Brain pericyte (primary cell): ENCODE measurements around the gene C2orf76.
"Not testable (repeated sequence)": the region's sequence is repeated elsewhere in the genome, so short reads cannot be mapped to it uniquely, and the experiment has no call there.

Source experiments
- DNase-seq: peaks from one replicate; pipeline ENCODE4 v3.0.0-alpha.2; 2012; ENCODE audit warnings: low read depth, low spot score

C2orf76 gene

DNA sequence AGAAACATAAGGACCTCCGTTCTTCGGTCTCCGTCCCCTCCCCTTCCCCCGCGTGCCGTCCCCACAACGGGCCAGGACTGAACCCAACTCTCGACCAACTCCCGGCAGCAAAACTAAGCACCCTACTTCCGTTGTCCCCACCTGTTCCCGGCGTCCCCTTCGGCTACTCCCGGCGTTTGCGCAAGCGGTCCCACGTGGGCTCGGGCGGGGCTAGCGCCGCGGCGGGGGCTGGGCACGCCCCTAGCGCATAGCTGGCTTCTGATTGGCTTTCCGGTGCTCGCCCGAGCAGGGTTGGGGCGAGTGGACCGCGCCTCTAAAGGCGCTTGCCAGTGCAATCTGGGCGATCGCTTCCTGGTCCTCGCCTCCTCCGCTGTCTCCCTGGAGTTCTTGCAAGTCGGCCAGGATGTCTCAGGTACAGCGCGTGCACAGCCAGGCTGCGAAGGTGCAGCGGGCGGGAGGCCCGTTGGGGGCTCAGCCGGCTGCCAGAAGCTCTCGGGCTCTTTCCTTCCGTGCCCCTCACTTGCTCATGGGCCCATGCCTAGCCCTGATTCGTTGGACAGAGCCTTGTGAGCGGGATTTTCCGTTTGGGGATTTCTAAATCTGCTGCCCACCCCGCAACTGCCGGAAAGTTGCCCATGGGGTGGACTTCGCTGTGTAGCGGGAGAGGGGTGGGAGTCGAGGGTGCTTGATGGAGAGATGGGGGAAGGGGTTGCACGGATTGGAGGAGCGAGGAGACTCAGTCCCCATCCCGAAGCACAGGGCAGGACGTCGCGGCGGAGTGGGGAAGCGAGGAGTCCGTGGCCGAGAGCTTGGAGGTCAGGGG lies at the start of gene C2orf76, which contains the start of gene DBI:
Gene C2orf76 (minus strand): TSS at position 186 of the 823 bp plus-strand sequence. CDS start 26,875 bp downstream, outside the sequence.
Gene DBI (plus strand): TSS at position 329 of the 823 bp plus-strand sequence. CDS start 75 bp downstream, at position 404.
- peak; percentile 83 for DNase-seq

DNA sequence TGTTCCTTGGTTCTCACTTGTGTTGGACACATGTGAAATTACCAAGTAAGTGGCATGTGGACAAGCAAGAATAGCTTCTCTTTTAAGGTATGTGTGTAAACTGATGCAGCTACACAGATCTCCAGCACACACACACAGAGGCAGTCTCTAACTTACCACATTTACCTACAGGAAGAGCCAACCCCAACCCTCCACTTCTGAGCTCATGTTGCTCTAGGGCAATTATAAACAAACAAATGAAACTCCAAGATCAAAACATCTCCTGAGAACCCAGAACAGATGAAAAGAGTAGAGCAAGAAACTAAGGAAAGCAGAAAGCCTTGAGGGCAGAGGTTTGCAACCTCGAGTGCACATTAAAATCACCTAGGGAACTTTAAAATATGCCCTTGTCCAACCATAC lies 49.0 kb upstream of the C2orf76 start:
- no peak for DNase-seq

DNA sequence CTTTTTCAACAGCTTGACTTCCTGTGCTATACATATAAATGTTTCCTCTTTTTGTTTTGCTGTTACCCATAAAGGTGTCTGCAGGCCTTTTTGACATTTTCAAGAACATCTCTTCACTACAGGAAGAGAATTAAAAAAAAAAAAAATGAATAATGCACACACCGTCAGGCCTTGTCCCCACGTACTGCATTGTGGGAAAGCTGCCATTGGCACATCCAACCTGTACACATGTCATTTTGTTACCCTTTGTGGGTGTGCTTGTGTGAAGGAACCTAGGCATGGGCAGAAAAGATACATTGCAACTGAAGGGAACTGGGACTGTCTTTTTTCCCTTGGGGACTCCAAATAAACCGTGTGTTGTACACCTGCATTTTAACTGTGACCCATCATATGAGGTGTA lies 48.3 kb upstream of the C2orf76 start:
- no peak for DNase-seq

DNA sequence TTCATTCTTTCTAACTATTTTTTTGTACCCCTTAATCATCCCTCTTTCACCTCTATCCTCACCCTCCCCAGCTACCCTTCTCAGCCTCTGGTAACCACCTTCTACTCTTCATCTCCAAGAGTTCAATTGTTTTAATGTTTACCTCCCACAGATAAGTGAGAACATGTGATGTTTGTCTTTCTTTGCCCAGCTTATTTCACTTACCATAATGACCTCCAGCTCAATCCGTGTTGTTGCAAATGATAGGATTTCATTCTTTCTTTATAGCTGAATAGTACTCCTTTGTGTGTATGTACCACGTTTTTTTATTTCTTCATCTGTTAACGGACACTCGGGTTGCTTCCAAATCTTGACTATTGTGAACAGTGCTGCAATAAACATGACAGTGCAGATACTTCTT lies 42.9 kb upstream of the C2orf76 start:
- no peak for DNase-seq

DNA sequence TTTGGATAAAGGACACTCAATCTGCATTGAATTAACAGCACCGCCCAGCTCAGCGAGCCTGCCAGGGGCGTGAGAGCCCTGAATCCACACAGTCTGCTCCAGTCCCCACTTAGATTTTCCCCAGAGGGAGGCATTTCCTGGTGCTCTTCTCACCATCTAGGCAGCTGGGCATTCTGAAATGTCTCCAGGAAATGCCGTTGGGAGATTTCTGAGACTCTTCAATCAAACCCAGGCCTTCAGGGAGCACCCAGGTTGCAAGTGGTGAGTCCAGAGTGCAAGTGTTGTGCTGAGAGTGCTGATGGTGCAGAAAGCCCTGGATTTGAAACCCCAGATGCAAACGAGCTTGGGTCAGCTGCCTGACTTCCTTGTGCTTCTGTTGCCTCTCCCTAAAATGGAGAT lies 41.6 kb upstream of the C2orf76 start:
- no peak for DNase-seq

DNA sequence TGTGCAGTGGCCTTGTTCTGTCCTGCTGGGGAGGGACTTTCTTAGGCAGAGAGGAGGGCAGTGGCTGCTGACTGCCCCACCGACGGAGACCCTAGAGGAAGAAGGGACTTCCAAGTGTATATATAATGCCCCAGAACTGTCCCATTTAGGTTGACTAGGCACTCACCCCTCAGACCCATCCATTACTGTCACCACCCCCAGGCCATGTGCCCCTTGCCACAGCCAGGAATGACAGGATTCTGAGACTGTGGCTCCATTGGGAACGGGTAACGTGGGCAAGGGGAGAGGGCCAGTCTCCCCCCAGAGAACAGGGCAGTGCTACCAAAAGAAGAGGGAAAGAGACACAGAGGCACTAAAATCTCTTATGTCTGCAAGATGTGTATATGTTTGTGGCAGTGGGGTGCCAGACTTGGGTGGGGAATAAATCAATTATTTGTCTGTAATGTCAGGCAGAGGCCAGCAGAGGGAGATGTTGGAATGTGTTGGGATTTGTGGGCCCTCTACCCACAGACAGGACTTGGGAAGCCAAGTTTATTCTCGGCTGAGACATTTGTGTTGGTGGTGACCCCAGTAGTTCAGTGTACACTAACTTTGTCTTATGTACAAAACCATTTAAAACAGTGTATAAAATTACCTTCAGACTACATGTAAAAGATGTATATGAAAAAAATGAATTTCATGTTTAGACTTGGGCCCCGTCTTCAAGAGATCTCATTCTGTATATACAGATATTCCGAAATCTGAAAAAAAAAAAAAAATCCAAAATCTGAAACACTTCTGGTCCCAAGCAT lies 41.0 kb upstream of the C2orf76 start:
- peak; percentile 20 for DNase-seq

DNA sequence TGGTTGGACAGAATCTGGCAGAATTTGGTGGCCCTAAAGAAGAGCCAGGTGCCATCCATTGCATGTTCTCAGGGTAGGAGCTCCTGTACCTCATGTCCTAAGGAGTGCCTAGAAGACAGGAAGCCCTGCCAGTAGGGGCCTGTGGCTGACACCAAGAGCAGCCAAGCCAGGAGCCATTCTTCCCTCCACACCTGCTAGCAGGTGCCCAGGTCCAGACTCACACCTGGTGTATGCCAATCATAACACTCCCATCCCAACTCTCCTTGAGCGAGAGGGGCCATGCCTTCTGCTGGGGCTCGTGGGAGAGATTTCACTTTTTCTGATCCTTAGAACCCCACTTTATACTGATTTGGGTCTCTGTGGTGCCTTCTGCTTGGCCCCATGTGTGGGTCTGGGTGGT lies 38.5 kb upstream of the C2orf76 start:
- DNase-seq, result no peak

DNA sequence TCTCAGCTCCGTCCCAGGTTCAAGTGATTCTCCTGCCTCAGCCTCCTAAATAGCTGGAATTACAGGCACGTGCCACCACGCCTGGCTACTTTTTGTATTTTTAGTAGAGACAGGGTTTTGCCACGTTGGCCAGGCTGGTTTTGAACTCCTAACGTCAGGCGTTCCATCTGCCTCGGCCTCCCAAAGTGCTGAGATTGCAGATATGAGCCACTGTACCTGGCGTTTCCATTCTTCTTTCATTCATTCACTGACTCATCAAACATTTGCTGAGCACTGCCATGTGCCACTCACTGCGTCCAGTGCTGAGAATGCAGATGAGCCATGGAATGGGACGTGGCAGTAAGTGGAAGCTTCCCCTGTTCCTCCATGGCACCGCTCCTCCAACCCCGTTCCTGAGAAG lies 37.0 kb upstream of the C2orf76 start:
- DNase-seq, result not testable (repeated sequence)

DNA sequence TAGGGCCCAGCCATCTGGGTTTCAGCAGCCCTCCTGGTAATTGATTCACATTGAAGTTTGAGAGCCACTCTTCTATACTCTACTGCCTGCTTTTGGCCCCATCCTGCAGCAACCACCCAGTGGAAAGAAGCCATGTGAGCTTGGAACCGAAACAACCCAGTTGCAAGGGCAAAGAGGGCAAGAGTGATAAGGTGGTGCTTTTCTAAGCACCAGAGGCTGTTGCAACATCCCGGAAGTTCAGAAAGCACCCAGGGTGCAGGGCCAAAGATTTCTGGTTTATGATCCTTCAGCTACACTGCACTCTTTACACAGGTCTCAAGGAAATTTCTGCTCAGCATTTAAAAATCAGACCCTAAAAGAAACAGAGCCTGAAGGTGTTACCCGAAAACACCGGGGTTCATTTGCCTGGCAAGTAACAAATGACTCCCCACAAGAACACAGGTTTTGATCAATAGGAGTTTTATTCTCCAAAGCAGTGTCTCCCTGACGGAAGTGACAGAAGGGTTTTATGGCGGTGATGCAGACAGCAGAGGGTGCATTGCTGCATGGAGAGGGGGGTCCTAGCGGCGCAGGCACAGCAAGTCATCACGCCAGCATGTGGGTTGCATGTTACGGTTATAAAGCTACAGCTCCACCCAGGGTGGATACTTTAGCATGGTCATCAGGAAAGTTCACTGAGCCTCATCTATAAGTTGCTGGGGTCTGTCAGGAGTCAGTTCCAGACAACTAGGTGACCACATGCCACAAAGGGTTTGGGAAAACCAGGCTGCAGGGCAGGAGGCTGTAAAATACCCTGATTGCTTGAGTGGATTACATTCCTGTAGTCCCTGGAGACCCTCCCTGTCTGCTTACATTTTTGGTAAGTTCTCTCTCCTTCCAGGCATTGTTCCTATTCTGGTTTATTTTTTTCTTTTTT lies 36.3 kb upstream of the C2orf76 start:
- DNase-seq, result no peak

DNA sequence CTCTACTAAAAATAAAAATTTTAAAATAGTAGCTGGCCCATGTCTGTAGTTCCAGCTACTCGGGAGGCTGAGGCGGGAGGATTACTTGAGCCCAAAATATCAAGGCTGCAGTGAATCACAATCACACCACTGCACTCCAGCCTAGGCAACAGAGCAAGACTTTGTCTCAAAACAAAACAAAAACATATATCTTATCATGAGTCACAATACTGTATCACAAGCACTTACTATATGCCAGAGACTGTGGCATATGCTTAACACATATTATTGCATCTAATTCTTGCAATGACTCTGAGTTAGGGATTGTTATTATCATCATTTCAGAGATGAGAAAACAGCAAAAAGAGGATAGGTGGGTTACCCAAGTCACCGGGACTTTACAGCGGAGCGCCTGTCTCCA lies 35.5 kb upstream of the C2orf76 start:
- no peak for DNase-seq

DNA sequence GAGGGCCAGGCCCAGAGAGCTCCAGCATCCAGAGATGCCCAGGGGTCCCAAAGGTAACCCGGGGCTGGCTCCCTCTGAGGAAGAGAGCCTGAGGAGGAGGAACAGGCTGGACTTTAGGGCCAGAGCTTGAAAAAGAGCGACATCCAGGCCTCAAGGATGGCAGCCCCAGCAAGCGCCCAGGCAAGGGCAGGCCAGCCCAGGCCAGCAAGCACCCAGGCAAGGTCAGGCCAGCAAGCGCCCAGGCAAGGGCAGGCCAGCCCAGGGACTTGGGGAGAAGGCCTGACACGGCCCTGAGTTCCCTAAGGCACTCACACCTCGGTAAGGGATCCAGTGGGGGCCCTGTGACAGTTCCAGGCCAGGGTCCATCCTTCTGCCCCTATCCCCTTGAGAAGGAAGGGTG lies 30.6 kb upstream of the C2orf76 start:
- DNase-seq, result no peak

DNA sequence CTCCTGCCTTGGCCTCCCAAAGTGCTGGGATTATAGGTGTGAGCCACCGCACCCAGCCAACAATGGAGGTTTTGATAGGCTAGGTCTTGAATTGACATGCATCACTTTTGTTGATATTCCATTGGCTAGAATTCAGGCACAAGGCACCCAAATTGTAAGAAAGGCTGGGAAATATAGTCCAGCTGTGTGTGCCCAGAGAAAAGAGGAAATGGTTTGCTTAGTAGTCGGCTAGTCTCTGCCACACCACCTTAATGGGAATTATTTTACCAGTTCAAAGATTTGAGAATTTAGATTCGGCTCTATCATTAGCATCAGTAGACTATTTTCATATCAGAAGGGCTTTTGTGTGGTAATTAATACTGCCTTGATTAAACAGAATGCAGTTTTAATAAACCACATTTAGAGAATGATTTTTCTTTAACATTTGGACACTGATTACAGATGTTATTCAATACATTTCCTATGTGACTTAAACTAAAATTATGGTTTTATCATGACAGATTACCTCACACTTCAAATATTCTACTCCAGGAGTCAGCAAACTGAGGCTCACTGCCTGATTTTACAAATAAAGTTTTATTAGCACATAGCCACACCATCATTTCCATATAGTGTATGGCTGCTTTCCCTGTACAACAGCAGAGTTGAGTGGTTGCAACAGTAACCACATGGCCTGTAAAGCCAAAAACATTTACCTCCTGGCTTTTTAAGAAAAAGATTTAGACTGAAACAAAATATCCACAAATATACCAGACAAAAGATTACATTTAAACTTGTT lies 27.5 kb upstream of the C2orf76 start:
- no peak for DNase-seq

DNA sequence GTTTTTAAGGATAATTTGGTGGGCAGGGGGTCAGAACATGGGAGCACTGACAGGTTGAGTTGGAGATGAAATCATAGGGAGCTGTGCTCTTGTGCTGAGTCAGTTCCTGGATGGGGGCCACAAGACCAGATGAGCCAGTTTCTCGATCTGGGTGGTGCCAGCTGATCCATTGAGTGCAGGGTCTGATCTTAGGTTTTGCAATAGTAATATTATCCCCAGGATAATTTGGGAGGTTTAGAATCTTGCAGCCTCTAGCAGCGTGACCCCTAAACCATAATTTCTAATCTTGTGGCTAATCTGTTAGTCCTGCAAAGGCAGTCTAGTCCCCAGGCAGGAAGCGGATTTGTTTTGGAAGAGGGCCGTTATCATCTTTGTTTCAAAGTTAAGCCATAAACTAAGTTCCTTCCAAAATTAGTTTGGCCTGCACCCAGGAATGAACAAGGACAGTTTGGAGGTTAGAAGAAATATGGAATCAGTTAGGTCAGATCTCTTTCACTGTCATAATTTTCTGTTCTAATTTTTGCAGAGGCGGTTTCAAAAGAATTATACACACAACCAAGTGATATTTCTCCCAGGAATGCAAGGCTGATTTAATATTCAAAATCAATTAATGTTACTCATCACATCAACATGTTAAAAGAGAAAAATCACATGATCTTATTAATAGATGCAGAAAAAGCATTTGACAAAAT lies 23.1 kb upstream of the C2orf76 start:
- no peak for DNase-seq

DNA sequence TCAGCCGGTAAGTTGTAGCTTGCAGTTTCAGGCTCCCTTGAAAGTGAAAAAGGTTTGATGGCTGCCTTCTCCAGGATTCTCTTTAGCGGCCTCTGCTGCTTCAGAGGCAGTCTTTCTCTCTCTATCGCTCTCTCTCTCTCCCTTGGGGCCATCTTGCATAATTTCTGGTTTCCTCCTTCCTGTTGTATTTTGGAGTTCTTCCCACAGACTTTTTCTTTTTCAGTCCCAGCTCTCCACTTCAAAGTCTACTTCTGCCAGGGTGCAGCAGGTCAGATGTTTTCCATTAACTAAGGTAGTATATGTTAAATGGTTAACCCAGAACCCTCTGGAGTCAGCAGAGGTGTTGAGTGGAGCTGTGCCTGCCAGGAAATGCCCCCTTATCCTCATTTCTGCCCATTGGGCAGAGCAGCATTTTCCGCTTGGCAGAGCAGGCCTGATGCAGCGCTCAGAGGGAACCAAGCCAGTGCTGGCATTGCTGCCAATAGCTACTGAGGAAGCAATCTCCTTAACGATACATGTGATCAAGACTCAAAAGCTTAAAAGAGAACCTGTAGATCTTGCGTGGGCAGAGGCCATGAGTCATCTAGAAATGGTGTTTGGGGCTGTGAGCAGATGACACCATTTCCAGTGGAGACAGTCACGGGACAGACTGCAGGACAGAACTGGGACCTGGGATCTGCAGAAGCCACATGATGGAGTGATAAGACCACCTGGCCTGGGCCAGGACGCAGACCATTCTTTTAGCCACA lies 20.9 kb upstream of the C2orf76 start:
- DNase-seq, result no peak

DNA sequence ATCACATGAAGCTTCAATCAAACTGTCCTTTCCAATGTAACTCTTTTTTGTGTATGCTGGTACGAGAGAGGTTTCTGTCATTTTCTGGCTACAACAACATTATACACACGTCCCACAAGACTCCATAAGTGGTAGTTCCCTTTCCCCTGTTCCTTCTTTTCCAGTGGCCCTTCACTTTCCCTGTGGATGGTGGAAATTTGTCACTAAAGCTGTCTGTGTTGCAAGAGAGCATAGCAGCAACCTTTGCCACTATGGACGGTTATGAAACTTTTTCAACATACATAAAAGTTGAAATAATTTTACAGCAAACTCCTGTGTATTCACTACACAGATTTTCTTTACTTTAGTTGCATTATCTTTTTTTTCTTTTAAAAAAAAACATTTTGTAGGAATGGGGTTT lies 18.8 kb upstream of the C2orf76 start:
- no peak for DNase-seq

DNA sequence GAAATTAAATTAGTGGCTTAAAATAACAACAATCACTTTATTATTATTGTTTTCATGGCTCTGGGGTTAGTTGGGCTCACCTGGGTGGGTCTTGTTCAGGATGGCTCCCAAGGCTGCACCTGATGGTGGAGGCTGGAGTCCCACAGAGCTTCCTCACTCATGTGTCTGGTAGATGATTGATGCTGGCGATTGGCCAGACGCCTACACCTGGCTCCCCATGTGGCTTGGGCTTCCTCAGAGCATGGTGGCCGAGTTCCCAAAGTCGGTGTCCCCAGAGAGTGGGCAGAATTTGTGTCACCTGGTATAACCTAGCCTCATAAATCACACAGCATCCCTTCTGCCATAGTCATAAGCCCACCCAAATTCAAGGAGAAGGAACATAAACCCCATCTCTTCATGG lies 18.3 kb upstream of the C2orf76 start:
- no peak for DNase-seq

DNA sequence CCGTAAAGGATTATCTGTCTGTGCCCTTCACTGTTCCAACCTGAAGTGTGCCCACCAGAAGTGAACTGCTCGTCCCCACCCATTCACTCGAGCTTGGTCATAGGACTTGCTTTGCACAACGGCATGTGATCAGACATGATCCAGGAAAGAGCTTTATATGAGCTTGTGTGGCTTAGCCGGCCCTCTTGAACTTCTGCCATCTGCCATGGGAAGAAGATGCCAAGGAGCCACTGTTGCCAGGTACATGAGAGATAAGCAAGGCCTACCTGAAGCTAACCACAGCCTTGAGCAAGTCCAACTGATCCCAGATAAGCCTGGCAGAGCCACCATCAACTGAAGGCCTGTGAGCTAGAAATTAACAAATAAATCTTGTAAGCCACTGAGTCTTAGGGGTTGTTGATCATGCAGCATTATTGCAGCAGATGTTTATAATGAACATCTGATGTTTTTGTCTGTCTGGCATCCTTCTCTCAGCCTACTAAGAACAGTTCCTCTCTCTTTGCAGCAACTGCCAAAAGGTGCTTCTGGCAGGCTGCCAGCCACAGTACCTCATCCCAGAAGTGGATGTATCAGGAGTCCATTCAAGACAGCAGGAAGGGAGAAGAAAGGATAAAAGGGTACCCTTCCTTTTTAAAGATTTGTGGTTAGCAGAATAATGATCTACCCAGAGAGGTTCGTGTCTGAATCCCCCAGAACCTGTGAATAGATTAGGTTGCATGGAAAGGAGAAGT lies 16.9 kb upstream of the C2orf76 start:
- no peak for DNase-seq

DNA sequence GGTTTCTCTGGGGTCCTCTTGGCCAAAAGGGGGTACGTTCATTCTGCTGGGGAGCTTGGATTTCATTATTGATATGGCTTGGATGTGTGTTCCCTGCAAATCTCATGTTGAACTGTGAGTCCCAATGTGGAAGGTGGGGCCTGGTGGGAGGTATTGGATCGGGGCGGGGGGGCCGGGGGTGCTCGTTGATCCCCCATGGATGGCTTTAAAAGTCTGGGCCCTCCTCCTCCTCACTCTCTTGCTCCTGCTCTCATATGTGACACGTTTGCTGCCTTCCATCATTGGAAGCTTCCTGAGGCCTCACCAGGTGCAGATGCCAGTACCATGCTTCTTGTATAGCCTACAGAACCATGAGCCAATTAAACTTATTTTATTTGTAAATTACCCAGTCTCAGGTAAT lies 11.9 kb upstream of the C2orf76 start:
- no peak for DNase-seq

DNA sequence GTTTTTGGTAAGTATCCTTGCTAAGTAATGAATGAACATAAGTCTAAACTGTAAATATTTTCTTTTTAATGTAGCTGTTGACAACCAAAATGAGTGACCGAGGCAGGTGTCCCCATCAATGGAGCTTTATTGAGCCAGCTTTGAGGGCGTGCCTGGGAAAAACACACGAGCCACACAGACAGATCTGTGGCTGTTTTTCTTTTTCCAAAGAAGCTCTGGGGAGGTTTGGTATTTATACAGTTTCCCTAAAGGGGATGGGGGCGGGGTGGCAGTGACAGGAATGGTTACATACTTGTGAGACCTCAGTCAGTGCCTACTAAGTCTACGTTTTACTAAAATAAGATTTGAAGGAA lies 11.3 kb upstream of the C2orf76 start:
- no peak for DNase-seq
